K562 (cell line): ENCODE measurements around the gene ST3GAL5. TPM values are rescaled to one million over a fixed set of nuclear protein-coding genes. Genes with fewer than 3 reads are reported as not detected.
A peak's percentile ranks its signal among the peaks of the same experiment; 100 is the strongest.

ENCODE experiments used
- DNMT1 ChIP-seq: fragments of 450-650 bp; IDR thresholded peaks from 2 replicates; pipeline ENCODE4 v1.6.1; 2016; ENCODE audit warnings: antibody characterized with exemption, mild to moderate bottlenecking
- ERF ChIP-seq: fragments of 450-650 bp; formaldehyde crosslinking; IDR thresholded peaks from 2 replicates; pipeline ENCODE4 v1.4.0; 2020; ENCODE audit warnings: mild to moderate bottlenecking, mixed read lengths
- FOXK1 ChIP-seq: sonication (generic); formaldehyde crosslinking; IDR thresholded peaks from 2 replicates; pipeline ENCODE4 v1.8.0; 2022; ENCODE audit warnings: missing genetic modification reagents, mild to moderate bottlenecking, borderline replicate concordance
- FOXP1 ChIP-seq: sonication (generic); formaldehyde crosslinking; IDR thresholded peaks from 2 replicates; pipeline ENCODE4 v1.8.0; 2022; ENCODE audit warnings: mild to moderate bottlenecking, missing genetic modification reagents
- KAT8 ChIP-seq: fragments of 450-650 bp; IDR thresholded peaks from 2 replicates; pipeline ENCODE4 v1.6.1; 2016; ENCODE audit warnings: low read depth, mild to moderate bottlenecking
- MTA1 ChIP-seq: fragments of 450-650 bp; IDR thresholded peaks from 2 replicates; pipeline ENCODE4 v1.6.1; 2017; ENCODE audit warnings: borderline replicate concordance
- PTTG1 ChIP-seq: fragments of 450-650 bp; IDR thresholded peaks from 2 replicates; pipeline ENCODE4 v1.6.1; 2016; ENCODE audit warnings: low read depth, mild to moderate bottlenecking, missing genetic modification characterization, missing compliant biosample characterization
- RBM39 ChIP-seq: fragments of 200-400 bp; formaldehyde crosslinking; optimal IDR thresholded peaks from 2 replicates; pipeline ENCODE3; 2018; ENCODE audit warnings: low read depth, low read length
- SREBF1 ChIP-seq: fragments of 150-350 bp; IDR thresholded peaks from 2 replicates; pipeline ENCODE4 v1.6.1; 2014; ENCODE audit warnings: antibody characterized with exemption, low read depth, low read length, borderline replicate concordance
- TBP ChIP-seq: optimal IDR thresholded peaks from 2 replicates; pipeline ENCODE3; 2011; ENCODE audit warnings: low read depth, low read length, improper control_type of control experiment
- XRCC5 ChIP-seq: fragments of 200-400 bp; formaldehyde crosslinking; IDR thresholded peaks from 2 replicates; pipeline ENCODE4 v1.6.1; 2017; ENCODE audit warnings: low read depth, mild to moderate bottlenecking, low read length
- ZNF140 ChIP-seq: fragments of 250-450 bp; sonication (Bioruptor Pico); IDR thresholded peaks from 2 replicates; pipeline ENCODE4 v1.8.0; 2021; ENCODE audit warnings: moderate library complexity, mild to moderate bottlenecking, inconsistent platforms
- ZNF77 ChIP-seq: fragments of 250-450 bp; sonication (Bioruptor Pico); IDR thresholded peaks from 2 replicates; pipeline ENCODE4 v1.5.0; 2020
- ZNF780A ChIP-seq: fragments of 250-450 bp; sonication (Bioruptor Pico); IDR thresholded peaks from 2 replicates; pipeline ENCODE4 v1.5.0; 2021; ENCODE audit warnings: mild to moderate bottlenecking
- ZNF830 ChIP-seq: fragments of 250-450 bp; sonication (Bioruptor Pico); IDR thresholded peaks from 2 replicates; pipeline ENCODE4 v1.5.0; 2021; ENCODE audit warnings: mild to moderate bottlenecking
- polyA plus RNA-seq, 8 experiments: library from polyadenylated mRNA; depleted of rRNA in 4 of 8; stranded (reverse) in 5 of 8; unstranded in 3 of 8; fragments of >200 nt; fragmentation: Nextera tagmentation in 2 of 8; fragmentation: Illumina TruSeq in 1 of 8; extraction: Ambion mirVana in 2 of 8; extraction: Trizol in 1 of 8; gene quantifications; 2 replicates each; pipeline versions ENCODE4 v1.2.1 to v1.2.3, GENCODE V29; 2011 to 2014; ENCODE audit warnings: inconsistent platforms in 1 of 8, missing spikeins in 1 of 8
- total RNA-seq, 7 experiments: library from RNA; depleted of rRNA in 6 of 7; stranded (reverse); fragments of >200 nt in 6 of 7; fragmentation: Illumina TruSeq in 2 of 7; extraction: Trizol in 2 of 7; gene quantifications; 2 replicates each; pipeline versions ENCODE4 v1.2.1 to v1.2.3, GENCODE V29; 2011 to 2021; ENCODE audit warnings: low replicate concordance in 1 of 7
- TF ChIP-seq, protein P1 (sequence below): fragments of 450-650 bp; IDR thresholded peaks from 2 replicates; pipeline ENCODE4 v1.6.1; 2016; ENCODE audit warnings: missing biosample characterization, missing genetic modification characterization
- TF ChIP-seq, protein P2 (sequence below): IDR thresholded peaks from 3 replicates; pipeline ENCODE4 v1.6.1; 2011; ENCODE audit warnings: borderline replicate concordance, mild to moderate bottlenecking, moderate library complexity; ENCODE audit not compliant: insufficient read length; ENCODE audit errors: extremely low read depth
- TF ChIP-seq, protein P3 (sequence below), 2 experiments: fragments of 450-650 bp in 1 of 2; sonication (generic) in 1 of 2; formaldehyde crosslinking in 1 of 2; IDR thresholded peaks in 1 of 2; conservative IDR thresholded peaks in 1 of 2; 2 replicates each; pipeline versions ENCODE4 v1.6.1 to v1.8.1; 2016 to 2023; ENCODE audit warnings: mild to moderate bottlenecking in 2 of 2, moderate library complexity in 2 of 2, inconsistent platforms in 1 of 2, missing genetic modification reagents in 1 of 2
- TF ChIP-seq, protein P4 (sequence below), 2 experiments: fragments of 250-450 bp in 1 of 2; fragments of 450-650 bp in 1 of 2; sonication (Bioruptor Pico) in 1 of 2; IDR thresholded peaks; 2 replicates each; pipeline versions ENCODE4 v1.6.1 to v1.8.0; 2016 to 2021; ENCODE audit warnings: mild to moderate bottlenecking in 2 of 2, moderate library complexity in 2 of 2, missing compliant biosample characterization in 1 of 2, missing genetic modification characterization in 1 of 2
- TF ChIP-seq, protein P5 (sequence below): IDR thresholded peaks from 2 replicates; pipeline ENCODE4 v1.6.1; 2011; ENCODE audit warnings: borderline replicate concordance, low read depth, mild to moderate bottlenecking, moderate library complexity, low read length; ENCODE audit not compliant: insufficient read depth, poor library complexity, severe bottlenecking

The ST3GAL5 gene
- total and polyA plus RNA-seq, 9 of the 15 experiments (the other 6 are each of a cell fraction or from before 2014, with no cell fraction given), result 1.6 to 10.0 (median 4.2) TPM

DNA sequence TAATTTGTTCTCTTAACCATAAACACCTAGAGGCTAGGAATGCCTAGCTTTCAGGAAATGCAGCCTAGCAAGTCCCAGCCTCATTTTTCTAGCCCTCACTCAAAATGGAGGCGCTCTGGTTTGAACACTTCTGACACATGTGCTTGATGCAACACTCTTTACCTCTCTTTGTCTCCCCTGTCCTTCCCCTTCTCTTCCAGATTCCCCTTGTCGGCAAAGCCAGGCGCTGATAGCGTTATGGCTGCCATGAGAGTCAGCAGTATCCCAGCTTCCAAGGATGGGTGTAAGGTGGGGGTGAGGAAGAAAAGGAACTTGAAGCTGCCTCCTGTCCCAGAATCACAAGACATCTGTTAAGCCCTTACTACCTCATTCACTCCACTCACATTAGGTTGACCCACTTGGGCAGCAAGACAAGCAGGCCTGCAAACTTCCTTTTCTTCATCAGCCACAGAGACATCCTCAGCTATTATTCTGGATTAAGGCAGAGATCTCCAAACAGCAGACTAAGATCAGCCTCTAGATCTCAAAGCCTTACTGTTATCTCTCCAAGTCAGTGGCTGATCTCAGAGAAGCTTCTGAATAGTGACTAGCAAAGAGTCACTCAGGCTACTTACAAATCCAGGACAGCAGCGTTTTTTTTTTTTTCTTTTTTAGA is 1.9 kb upstream of the ST3GAL5 start (continued):
- peak; percentile 59; the same call in 1 of the 2 replicates for TF ChIP-seq ZNF140 (CRISPR knock-in tag)
- TF ChIP-seq FOXK1 (CRISPR knock-in tag), result no peak
- no peak for TF ChIP-seq ZNF830
- TF ChIP-seq, protein P1, sequence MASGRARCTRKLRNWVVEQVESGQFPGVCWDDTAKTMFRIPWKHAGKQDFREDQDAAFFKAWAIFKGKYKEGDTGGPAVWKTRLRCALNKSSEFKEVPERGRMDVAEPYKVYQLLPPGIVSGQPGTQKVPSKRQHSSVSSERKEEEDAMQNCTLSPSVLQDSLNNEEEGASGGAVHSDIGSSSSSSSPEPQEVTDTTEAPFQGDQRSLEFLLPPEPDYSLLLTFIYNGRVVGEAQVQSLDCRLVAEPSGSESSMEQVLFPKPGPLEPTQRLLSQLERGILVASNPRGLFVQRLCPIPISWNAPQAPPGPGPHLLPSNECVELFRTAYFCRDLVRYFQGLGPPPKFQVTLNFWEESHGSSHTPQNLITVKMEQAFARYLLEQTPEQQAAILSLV (tag), result no peak
- TF ChIP-seq TBP, result no peak
- TF ChIP-seq FOXP1, result no peak
- TF ChIP-seq RBM39, result no peak
- 0 out of 2 replicates have a peak, but pooled peaks have one; percentile 30 for TF ChIP-seq MTA1
- no peak for TF ChIP-seq KAT8
- TF ChIP-seq SREBF1, result no peak
- TF ChIP-seq, protein P2, sequence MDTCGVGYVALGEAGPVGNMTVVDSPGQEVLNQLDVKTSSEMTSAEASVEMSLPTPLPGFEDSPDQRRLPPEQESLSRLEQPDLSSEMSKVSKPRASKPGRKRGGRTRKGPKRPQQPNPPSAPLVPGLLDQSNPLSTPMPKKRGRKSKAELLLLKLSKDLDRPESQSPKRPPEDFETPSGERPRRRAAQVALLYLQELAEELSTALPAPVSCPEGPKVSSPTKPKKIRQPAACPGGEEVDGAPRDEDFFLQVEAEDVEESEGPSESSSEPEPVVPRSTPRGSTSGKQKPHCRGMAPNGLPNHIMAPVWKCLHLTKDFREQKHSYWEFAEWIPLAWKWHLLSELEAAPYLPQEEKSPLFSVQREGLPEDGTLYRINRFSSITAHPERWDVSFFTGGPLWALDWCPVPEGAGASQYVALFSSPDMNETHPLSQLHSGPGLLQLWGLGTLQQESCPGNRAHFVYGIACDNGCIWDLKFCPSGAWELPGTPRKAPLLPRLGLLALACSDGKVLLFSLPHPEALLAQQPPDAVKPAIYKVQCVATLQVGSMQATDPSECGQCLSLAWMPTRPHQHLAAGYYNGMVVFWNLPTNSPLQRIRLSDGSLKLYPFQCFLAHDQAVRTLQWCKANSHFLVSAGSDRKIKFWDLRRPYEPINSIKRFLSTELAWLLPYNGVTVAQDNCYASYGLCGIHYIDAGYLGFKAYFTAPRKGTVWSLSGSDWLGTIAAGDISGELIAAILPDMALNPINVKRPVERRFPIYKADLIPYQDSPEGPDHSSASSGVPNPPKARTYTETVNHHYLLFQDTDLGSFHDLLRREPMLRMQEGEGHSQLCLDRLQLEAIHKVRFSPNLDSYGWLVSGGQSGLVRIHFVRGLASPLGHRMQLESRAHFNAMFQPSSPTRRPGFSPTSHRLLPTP, result no peak
- no peak for TF ChIP-seq ZNF77 (CRISPR knock-in tag)
- no peak for TF ChIP-seq DNMT1
- TF ChIP-seq ERF (CRISPR knock-in tag), result peak; percentile 73; the same call in 1 of the 2 replicates
- TF ChIP-seq PTTG1 (tag), result peak; percentile 86
- TF ChIP-seq, protein P3, sequence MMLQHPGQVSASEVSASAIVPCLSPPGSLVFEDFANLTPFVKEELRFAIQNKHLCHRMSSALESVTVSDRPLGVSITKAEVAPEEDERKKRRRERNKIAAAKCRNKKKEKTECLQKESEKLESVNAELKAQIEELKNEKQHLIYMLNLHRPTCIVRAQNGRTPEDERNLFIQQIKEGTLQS (IDR thresholded peaks at IDR 0.05), result no peak
- TF ChIP-seq, protein P3 (CRISPR knock-in tag; conservative IDR thresholded peaks at IDR 0.05), result no peak
- TF ChIP-seq ZNF780A (CRISPR knock-in tag), result no peak
- TF ChIP-seq, protein P4, sequence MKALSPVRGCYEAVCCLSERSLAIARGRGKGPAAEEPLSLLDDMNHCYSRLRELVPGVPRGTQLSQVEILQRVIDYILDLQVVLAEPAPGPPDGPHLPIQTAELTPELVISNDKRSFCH (CRISPR knock-in tag; IDR thresholded peaks at IDR 0.05), result no peak
- TF ChIP-seq, protein P4 (tag; IDR thresholded peaks at IDR 0.05), result peak; percentile 75; the same call in 1 of the 2 replicates
- TF ChIP-seq, protein P5, sequence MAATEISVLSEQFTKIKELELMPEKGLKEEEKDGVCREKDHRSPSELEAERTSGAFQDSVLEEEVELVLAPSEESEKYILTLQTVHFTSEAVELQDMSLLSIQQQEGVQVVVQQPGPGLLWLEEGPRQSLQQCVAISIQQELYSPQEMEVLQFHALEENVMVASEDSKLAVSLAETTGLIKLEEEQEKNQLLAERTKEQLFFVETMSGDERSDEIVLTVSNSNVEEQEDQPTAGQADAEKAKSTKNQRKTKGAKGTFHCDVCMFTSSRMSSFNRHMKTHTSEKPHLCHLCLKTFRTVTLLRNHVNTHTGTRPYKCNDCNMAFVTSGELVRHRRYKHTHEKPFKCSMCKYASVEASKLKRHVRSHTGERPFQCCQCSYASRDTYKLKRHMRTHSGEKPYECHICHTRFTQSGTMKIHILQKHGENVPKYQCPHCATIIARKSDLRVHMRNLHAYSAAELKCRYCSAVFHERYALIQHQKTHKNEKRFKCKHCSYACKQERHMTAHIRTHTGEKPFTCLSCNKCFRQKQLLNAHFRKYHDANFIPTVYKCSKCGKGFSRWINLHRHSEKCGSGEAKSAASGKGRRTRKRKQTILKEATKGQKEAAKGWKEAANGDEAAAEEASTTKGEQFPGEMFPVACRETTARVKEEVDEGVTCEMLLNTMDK, result no peak
- no peak for TF ChIP-seq XRCC5
